ENCODE data around the gene DBN1. TPM values are rescaled to one million over a fixed set of nuclear protein-coding genes. Genes with fewer than 3 reads are reported as not detected.

The DBN1 gene
- total and polyA plus RNA-seq, 2 donors (not counting 3 experiments of a cell fraction or from before 2014, with no cell fraction given) = 198 to 336 TPM

DNA sequence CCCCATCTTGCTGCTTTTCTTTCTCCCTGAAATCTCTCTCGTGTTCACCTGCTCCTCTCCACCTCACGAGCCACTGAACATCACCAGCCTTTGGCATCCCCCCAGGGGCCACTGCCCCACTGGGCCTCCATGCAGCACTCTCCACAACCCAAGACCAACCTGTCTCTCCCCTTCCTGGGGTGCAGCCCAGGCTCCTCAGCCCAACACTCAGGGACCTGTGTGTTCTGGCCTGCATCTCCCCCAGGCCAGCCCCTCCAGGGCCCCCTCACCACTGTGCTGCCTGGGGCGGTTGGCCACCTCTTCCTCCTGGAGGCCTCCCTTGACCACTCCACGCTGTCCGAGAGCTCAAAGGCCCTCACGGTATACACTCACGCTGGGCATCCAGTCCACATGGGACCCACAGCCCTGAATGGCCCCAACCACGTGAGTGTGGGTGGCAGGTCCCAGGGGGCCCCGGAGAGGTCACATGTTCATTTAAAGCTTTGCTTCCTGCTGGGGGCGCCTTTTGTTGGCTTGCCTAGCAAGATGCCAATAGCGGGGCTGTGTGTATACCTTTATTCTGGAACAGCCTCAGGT is 36.6 kb upstream of the DBN1 start:
- Histone ChIP-seq H3K9me1 (replicated peaks; ENCODE audit: control insufficient read depth, extremely low read depth, insufficient read depth, low read length) (no peaks in the 10 kb centered on the region), H3K79me2 (ENCODE audit: control insufficient read depth, insufficient read depth, low read length) (peaks cover 3% of the 10 kb centered on the region), H4K20me1 (replicated peaks; ENCODE audit: control insufficient read depth, extremely low read depth, insufficient read depth, low read length) (no peaks in the 10 kb centered on the region), H3K27me3 (ENCODE audit: control insufficient read depth in 2 of 2, insufficient read depth in 2 of 2, low read length in 2 of 2) (no peaks in the 10 kb centered on the region), H2AFZ (ENCODE audit: low read depth, low read length) (no peak overlapping the region), H3K4me2 (ENCODE audit: insufficient read depth, low read length) (no peak overlapping the region), H3K27ac (ENCODE audit: insufficient read depth, low read depth, low read length) (no peak overlapping the region), H3K4me1 (ENCODE audit: control insufficient read depth, extremely low read depth, insufficient read depth, low read length) (peaks cover 9% of the 10 kb centered on the region), H3K9ac (replicated peaks; ENCODE audit: extremely low read depth, insufficient read depth, low read length) (no peak overlapping the region), H3K4me3 (replicated peaks in 1 of 3; ENCODE audit: insufficient read depth in 1 of 3, low read depth in 1 of 3, low read length in 3 of 3) (no peak overlapping the region), H3K9me3 (replicated peaks; ENCODE audit: control insufficient read depth, insufficient read depth, low read length) (no peaks in the 10 kb centered on the region), H3K36me3 (ENCODE audit: control insufficient read depth in 2 of 2, extremely low read depth in 1 of 2, insufficient read depth in 2 of 2, low read length in 2 of 2) (peaks cover 9 to 39% of the 10 kb centered on the region in 2 experiments)
- intact Hi-C loops (cut with micrococcal nuclease) = loop anchor here (1.0 kb wide), 1 partner anchor 13 kb away; the partner anchor contains the start of gene PDLIM7
- BruUV-seq (replicated peaks) = no TSS peak
- dilution Hi-C loops (cut with MboI; ENCODE audit: extremely low pct_ligation_motif_present, low sequenced_read_pairs) = no loop called here
- DNase-seq (ENCODE audit: low read depth, low spot score) = no peak
- ChIA-PET CTCF (interaction anchor here (2.2 to 3.8 kb wide), 2 partner anchors 10 to 19 kb away, joined by 6 to 22 read pairs; no protein-coding TSS in a partner anchor), POLR2A (interaction anchor here (2.5 kb wide), 1 partner anchor 13 kb away, joined by 15 read pairs; the partner anchor contains the start of gene PDLIM7)
- FAIRE-seq = no peak
- TF ChIP-seq GATA2 (IDR thresholded peaks at IDR 0.05; ENCODE audit: insufficient read depth, insufficient read length, low read depth, low read length) (no peak), POLR2AphosphoS5 (IDR thresholded peaks at IDR 0.05; ENCODE audit: insufficient read depth, low read depth, low read length) (no peak), FOS (IDR thresholded peaks at IDR 0.05; ENCODE audit: borderline replicate concordance, insufficient read depth, low read length) (no peak), POLR2A (IDR thresholded peaks at IDR 0.05; ENCODE audit: low read depth, low read length) (no peak), MYC (IDR thresholded peaks at IDR 0.05; ENCODE audit: low read depth, low read length) (no peak), JUN (IDR thresholded peaks at IDR 0.05; ENCODE audit: borderline replicate concordance, insufficient read depth, insufficient read length, low read depth) (no peak), EZH2 (IDR thresholded peaks at IDR 0.05; ENCODE audit: borderline replicate concordance, low read depth, low read length, severe bottlenecking) (no peak)
- TF ChIP-seq, protein P1, sequence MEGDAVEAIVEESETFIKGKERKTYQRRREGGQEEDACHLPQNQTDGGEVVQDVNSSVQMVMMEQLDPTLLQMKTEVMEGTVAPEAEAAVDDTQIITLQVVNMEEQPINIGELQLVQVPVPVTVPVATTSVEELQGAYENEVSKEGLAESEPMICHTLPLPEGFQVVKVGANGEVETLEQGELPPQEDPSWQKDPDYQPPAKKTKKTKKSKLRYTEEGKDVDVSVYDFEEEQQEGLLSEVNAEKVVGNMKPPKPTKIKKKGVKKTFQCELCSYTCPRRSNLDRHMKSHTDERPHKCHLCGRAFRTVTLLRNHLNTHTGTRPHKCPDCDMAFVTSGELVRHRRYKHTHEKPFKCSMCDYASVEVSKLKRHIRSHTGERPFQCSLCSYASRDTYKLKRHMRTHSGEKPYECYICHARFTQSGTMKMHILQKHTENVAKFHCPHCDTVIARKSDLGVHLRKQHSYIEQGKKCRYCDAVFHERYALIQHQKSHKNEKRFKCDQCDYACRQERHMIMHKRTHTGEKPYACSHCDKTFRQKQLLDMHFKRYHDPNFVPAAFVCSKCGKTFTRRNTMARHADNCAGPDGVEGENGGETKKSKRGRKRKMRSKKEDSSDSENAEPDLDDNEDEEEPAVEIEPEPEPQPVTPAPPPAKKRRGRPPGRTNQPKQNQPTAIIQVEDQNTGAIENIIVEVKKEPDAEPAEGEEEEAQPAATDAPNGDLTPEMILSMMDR (IDR thresholded peaks at IDR 0.05; ENCODE audit: extremely low read depth in 1 of 2, insufficient read depth in 1 of 2, low read depth in 1 of 2, low read length in 2 of 2) = no peak
- TF ChIP-seq, protein P2, sequence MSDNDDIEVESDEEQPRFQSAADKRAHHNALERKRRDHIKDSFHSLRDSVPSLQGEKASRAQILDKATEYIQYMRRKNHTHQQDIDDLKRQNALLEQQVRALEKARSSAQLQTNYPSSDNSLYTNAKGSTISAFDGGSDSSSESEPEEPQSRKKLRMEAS (IDR thresholded peaks at IDR 0.05; ENCODE audit: insufficient read depth, insufficient read length) = no peak
